SW 1271 (cell line): ENCODE results near the gene RFC2.

ENCODE experiments used
- DNase-seq, 2 experiments: peaks; one replicate each; lab custom pipeline; 2025; lab: John Stamatoyannopoulos, UW

RFC2 gene

GRCh38 chr7:74190259-74190658 lies 63.9 kb downstream of the RFC2 start:
- no peak for DNase-seq

GRCh38 chr7:74187915-74188675 lies 66.1 kb downstream of the RFC2 start:
- DNase-seq = peak in 1 of 2 experiments; percentile 45

DNA sequence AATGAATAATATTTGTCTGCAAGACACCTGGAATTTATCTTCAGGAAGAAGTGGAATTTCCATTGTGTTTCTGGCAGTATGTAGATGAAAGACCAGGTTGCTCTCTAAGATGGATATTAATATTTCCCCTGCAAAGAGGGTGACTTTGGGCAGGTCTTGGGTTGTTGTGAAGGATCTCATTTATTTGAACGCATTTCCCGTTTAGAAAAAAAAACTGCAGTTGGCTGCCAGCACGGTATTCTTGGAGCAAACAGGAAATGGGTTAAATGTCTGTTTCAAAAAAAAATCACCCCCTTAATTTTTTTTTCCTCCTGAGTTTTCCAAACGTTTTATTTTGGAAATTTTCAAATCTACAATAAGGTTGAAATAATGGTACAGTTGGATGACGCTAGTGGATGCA lies 68.6 kb downstream of the RFC2 start:
- DNase-seq = no peak

DNA sequence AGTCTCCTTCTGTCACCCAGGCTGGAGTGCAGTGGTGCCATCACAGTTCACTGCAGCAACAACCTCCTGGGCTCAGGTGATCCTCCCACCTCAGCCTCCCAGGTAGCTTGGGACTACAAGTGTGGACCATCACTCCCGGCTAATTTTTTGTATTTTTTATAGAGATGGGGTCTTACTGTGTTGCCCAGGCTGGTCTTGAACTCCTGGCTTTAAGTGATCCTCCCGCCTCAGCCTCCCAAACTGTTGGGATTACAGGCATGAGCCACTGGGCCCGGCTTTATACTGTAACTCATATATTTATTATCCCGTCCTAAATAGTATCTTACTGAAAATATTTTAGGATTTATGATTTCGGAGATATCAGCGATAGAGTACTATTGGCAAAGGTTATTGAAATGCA lies 69.2 kb downstream of the RFC2 start:
- no peak for DNase-seq

- DNase-seq = peak; percentile 41 to 49
Measured at GRCh38 chr7:74183653-74184450, 70.3 kb downstream of the RFC2 start.

DNA sequence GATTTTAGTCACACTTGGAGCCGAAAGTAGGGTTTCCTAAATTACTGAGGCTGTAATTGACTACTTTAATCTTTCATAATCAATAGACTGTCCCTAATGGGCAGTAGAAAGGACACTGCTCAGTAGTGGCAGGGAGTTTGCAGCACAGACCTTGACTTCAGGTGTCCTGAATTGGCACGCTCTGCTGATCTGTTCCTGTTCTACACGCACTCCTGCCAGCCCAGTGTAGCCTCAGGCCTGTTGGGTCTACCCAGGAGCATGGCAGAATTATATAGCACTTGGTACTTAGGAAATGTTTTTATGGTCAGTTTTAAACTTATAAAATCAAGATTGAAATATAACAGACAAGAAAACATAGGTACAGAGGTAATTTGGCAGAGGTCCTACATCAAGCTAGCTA lies 71.1 kb downstream of the RFC2 start:
- no peak for DNase-seq

DNA sequence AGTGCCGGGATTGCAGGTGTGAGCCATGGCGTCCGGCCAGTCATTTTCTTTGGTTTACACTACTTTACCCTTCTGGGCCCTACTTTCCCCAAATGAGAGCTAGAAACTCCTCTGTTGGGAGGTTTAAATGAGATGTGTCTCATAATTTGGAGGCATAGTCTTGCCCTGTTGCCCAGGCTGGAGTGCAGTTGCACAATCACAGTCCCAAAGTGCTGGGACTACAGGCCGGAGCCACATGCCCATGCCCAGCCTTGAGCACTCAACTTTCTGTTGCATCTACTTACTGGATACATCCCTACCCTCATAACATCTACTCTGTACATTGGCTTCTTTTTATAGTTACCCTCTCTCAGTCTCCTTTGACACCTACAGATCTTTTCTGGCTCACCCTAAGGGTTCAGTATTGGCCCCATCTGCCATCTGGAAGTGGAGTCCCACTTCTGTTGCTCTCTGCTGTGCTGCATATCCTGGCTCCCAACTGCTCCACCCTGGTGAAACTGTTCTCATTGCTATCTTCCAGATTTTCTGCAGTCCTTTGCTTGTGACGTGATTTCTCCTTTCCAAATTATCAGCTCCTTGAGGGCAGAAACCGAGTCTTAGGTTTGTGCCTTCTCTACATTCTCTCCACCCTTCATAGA lies 71.6 kb downstream of the RFC2 start:
- no peak for DNase-seq

DNA sequence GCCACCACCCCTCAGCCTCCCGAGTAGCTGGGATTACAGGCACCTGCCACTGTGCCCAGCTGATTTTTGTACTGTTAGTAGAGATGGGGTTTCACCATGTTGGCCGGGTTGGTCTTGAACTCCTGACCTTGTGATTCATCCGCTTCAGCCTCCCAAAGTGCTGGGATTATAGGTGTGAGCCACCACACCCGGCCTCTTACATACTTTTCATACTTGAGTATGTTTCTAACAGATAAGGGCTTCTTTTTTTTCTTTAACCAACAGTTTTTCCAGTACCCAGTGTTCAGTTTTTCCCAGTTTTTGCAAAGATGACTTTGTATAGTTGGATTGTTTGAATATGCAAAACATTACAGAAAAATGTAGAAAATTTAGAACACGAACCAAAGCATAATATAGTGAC lies 72.4 kb downstream of the RFC2 start:
- DNase-seq = no peak
